ENCODE results near the gene IL9.
"Not testable (repeated sequence)": the region's sequence is repeated elsewhere in the genome, so short reads cannot be mapped to it uniquely, and the experiment has no call there.

IL9 gene

GRCh38 chr5:135866016-135866415, 29.6 kb downstream of the IL9 start:
- DNase-seq: no peak

GRCh38 chr5:135864503-135865435, 30.9 kb downstream of the IL9 start:
- no peak for DNase-seq

- no peak for DNase-seq
Measured at GRCh38 chr5:135862744-135863143, 32.9 kb downstream of the IL9 start.

GRCh38 chr5:135862086-135862485, 33.6 kb downstream of the IL9 start:
- DNase-seq: no peak

GRCh38 chr5:135861641-135862040, 34.0 kb downstream of the IL9 start:
- no peak for DNase-seq

GRCh38 chr5:135859641-135860040, 36.0 kb downstream of the IL9 start:
- DNase-seq: no peak

GRCh38 chr5:135859186-135859585, 36.5 kb downstream of the IL9 start:
- DNase-seq: not testable (repeated sequence)

GRCh38 chr5:135857630-135858311, 37.9 kb downstream of the IL9 start:
- no peak for DNase-seq

GRCh38 chr5:135851915-135852845, 43.5 kb downstream of the IL9 start:
- DNase-seq: no peak

- DNase-seq: no peak
Measured at GRCh38 chr5:135851186-135851914, 44.3 kb downstream of the IL9 start.

- no peak for DNase-seq
Measured at GRCh38 chr5:135850671-135851070, 45.0 kb downstream of the IL9 start.

- no peak for DNase-seq
Measured at GRCh38 chr5:135850231-135850630, 45.4 kb downstream of the IL9 start.

- DNase-seq: no peak
Measured at GRCh38 chr5:135847976-135848375, 47.7 kb downstream of the IL9 start.

GRCh38 chr5:135846311-135846710, 49.3 kb downstream of the IL9 start:
- DNase-seq: no peak

- DNase-seq: no peak
Measured at GRCh38 chr5:135843571-135844337, 51.9 kb downstream of the IL9 start.

- no peak for DNase-seq
Measured at GRCh38 chr5:135842737-135843136, 52.9 kb downstream of the IL9 start.

Measured in activated CD4-positive, alpha-beta T cell treated with anti-CD3 and anti-CD28 coated beads, Interleukin-2, amount 50 U/mL, for 1 hour (primary cell).